SK-N-SH (cell line): Measurements from ENCODE around the gene TOP3A.

Source experiments
- CHD2 ChIP-seq: fragments of 150-350 bp; IDR thresholded peaks from 2 replicates; pipeline ENCODE4 v1.6.1; 2018; ENCODE audit warnings: low read length; ENCODE audit not compliant: partially characterized antibody
- EP300 ChIP-seq, 2 experiments: IDR thresholded peaks; 2 replicates each; pipeline versions ENCODE4 v1.4.0 to v1.6.1; 2012; ENCODE audit warnings: borderline replicate concordance in 1 of 2, low read depth in 1 of 2, low read length in 1 of 2
- EZH2phosphoT487 ChIP-seq: fragments of 200-600 bp; sonication (generic); IDR thresholded peaks from 2 replicates; pipeline ENCODE4 v1.6.1; 2017; ENCODE audit warnings: low read depth, mixed run types, mild to moderate bottlenecking, antibody characterized with exemption, moderate library complexity, borderline replicate concordance
- GABPA ChIP-seq: IDR thresholded peaks from 2 replicates; pipeline ENCODE4 v1.4.0; 2012; ENCODE audit warnings: low read depth, mild to moderate bottlenecking
- JUND ChIP-seq: IDR thresholded peaks from 2 replicates; pipeline ENCODE4 v1.4.0; 2012
- MEF2A ChIP-seq: IDR thresholded peaks from 2 replicates; pipeline ENCODE4 v1.4.0; 2012; ENCODE audit warnings: low read depth, borderline replicate concordance
- NFIC ChIP-seq: IDR thresholded peaks from 2 replicates; pipeline ENCODE4 v1.4.0; 2012; ENCODE audit warnings: borderline replicate concordance
- POLR2AphosphoS5 ChIP-seq: IDR thresholded peaks from 2 replicates; pipeline ENCODE4 v1.6.1; 2012; ENCODE audit warnings: low read depth, low read length
- RCOR1 ChIP-seq: fragments of 150-350 bp; IDR thresholded peaks from 2 replicates; pipeline ENCODE4 v1.6.1; 2017; ENCODE audit warnings: antibody characterized with exemption, low read length
- RFX5 ChIP-seq: IDR thresholded peaks from 2 replicates; pipeline ENCODE4 v1.6.1; 2012; ENCODE audit warnings: mild to moderate bottlenecking, improper control_type of control experiment, low read length
- TCF12 ChIP-seq: IDR thresholded peaks from 2 replicates; pipeline ENCODE4 v1.4.0; 2012
- YY1 ChIP-seq: IDR thresholded peaks from 2 replicates; pipeline ENCODE4 v1.4.0; 2012; ENCODE audit warnings: low read depth, mild to moderate bottlenecking
- TF ChIP-seq, protein P1 (sequence below): fragments of 200-600 bp; sonication (generic); IDR thresholded peaks from 2 replicates; pipeline ENCODE4 v1.6.1; 2017; ENCODE audit warnings: antibody characterized with exemption, mild to moderate bottlenecking, moderate library complexity
- TF ChIP-seq, protein P2 (sequence below): IDR thresholded peaks from 2 replicates; pipeline ENCODE4 v1.4.0; 2012; ENCODE audit warnings: low read depth, borderline replicate concordance

DNA sequence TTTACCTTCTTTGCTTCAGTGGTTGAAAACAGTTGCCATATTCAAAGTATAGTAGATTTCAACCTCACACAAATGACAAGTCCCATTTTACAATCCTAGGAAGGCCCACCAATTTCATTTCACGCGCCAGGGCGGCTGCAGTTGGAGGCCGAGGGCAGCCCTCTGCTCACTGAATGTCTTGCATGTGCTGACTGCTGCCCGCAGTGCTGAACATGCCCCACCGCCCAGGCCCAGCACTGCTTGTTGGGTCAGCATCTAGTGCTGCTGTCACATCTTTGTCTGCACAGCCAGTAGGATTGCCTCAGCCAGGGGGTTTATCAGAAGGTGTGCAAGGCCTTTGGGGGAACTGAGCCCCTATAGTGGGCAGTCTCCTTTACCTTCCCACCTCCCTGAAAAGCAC, 11.8 kb upstream of the TOP3A start:
- TF ChIP-seq TCF12 (no peak), EP300 (IDR thresholded peaks at IDR 0.05; ENCODE audit: borderline replicate concordance in 1 of 2, low read depth in 1 of 2, low read length in 1 of 2) (no peak), CHD2 (no peak), NFIC (no peak), YY1 (no peak), MEF2A (no peak), GABPA (no peak), JUND (no peak), EZH2phosphoT487 (no peak), RCOR1 (no peak), RFX5 (no peak), POLR2AphosphoS5 (no peak)
- TF ChIP-seq, protein P1, sequence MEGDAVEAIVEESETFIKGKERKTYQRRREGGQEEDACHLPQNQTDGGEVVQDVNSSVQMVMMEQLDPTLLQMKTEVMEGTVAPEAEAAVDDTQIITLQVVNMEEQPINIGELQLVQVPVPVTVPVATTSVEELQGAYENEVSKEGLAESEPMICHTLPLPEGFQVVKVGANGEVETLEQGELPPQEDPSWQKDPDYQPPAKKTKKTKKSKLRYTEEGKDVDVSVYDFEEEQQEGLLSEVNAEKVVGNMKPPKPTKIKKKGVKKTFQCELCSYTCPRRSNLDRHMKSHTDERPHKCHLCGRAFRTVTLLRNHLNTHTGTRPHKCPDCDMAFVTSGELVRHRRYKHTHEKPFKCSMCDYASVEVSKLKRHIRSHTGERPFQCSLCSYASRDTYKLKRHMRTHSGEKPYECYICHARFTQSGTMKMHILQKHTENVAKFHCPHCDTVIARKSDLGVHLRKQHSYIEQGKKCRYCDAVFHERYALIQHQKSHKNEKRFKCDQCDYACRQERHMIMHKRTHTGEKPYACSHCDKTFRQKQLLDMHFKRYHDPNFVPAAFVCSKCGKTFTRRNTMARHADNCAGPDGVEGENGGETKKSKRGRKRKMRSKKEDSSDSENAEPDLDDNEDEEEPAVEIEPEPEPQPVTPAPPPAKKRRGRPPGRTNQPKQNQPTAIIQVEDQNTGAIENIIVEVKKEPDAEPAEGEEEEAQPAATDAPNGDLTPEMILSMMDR = no peak
- TF ChIP-seq, protein P2, sequence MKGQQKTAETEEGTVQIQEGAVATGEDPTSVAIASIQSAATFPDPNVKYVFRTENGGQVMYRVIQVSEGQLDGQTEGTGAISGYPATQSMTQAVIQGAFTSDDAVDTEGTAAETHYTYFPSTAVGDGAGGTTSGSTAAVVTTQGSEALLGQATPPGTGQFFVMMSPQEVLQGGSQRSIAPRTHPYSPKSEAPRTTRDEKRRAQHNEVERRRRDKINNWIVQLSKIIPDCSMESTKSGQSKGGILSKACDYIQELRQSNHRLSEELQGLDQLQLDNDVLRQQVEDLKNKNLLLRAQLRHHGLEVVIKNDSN = no peak
